Endodermal cell (in vitro differentiated cells): ENCODE data around the gene SGCD. TPM values are rescaled to one million over a fixed set of nuclear protein-coding genes. Genes with fewer than 3 reads are reported as not detected.
"Not testable (repeated sequence)": the region's sequence is repeated elsewhere in the genome, so short reads cannot be mapped to it uniquely, and the experiment has no call there.

Source experiments
- DNase-seq: peaks from one replicate; pipeline ENCODE4 v3.0.0-alpha.2; 2017
- H3K27ac ChIP-seq: 2 replicates; pipeline ENCODE4 v1.5.1; 2013; ENCODE audit warnings: mild to moderate bottlenecking, low read depth, low read length, moderate library complexity
- H3K27me3 ChIP-seq: 2 replicates; pipeline ENCODE4 v1.6.1; 2013; ENCODE audit warnings: mild to moderate bottlenecking, low read length, moderate library complexity; ENCODE audit not compliant: insufficient read depth, control insufficient read depth, poor library complexity, severe bottlenecking
- H3K36me3 ChIP-seq: 2 replicates; pipeline ENCODE4 v1.7.0; 2013; ENCODE audit warnings: mild to moderate bottlenecking, low read length, moderate library complexity; ENCODE audit not compliant: control insufficient read depth, insufficient read depth
- H3K4me1 ChIP-seq: one replicate; pipeline ENCODE4 v1.7.0; 2013; ENCODE audit warnings: low read length; ENCODE audit not compliant: control insufficient read depth, insufficient read depth
- H3K4me3 ChIP-seq: 2 replicates; pipeline ENCODE4 v1.5.1; 2013; ENCODE audit warnings: mild to moderate bottlenecking, low read length, moderate library complexity
- H3K9ac ChIP-seq: 2 replicates; pipeline ENCODE4 v1.6.1; 2013; ENCODE audit warnings: mild to moderate bottlenecking, low read length, moderate library complexity; ENCODE audit not compliant: poor library complexity, severe bottlenecking; ENCODE audit errors: extremely low read depth
- H3K9me3 ChIP-seq: 2 replicates; pipeline ENCODE4 v1.6.1; 2013; ENCODE audit warnings: mild to moderate bottlenecking, low read length, moderate library complexity; ENCODE audit not compliant: control insufficient read depth
- H3K27ac Mint-ChIP-seq: 2 replicates; pipeline ENCODE4 v1.8.0; 2020; ENCODE audit warnings: mixed read lengths
- H3K27me3 Mint-ChIP-seq: 2 replicates; pipeline ENCODE4 v1.8.0; 2021; ENCODE audit warnings: mild to moderate bottlenecking, mixed read lengths; ENCODE audit not compliant: insufficient read depth
- H3K36me3 Mint-ChIP-seq: 2 replicates; pipeline ENCODE4 v1.8.0; 2020; ENCODE audit warnings: low read depth, mixed read lengths
- H3K4me1 Mint-ChIP-seq: 2 replicates; pipeline ENCODE4 v1.8.0; 2020; ENCODE audit warnings: mixed read lengths
- H3K4me3 Mint-ChIP-seq: 2 replicates; pipeline ENCODE4 v1.8.0; 2020; ENCODE audit warnings: mild to moderate bottlenecking, moderate library complexity, mixed read lengths
- H3K9me3 Mint-ChIP-seq: 2 replicates; pipeline ENCODE4 v1.8.0; 2020; ENCODE audit warnings: mild to moderate bottlenecking, mixed read lengths
- CTCF ChIP-seq: fragments of 200-600 bp; sonication (generic); conservative IDR thresholded peaks from 2 replicates; pipeline ENCODE4 v1.5.0; 2021; ENCODE audit warnings: antibody characterized with exemption, mild to moderate bottlenecking
- WGBS, 2 experiments: methylation state at CpG; one replicate each; pipeline versions ENCODE4 v1.1.5 to v1.1.7; 2013; ENCODE audit warnings: missing lambda C conversion rate in 2 of 2, mixed read lengths in 1 of 2; ENCODE audit not compliant: insufficient coverage in 1 of 2, insufficient read length in 1 of 2; 5-methylcytosine and 5-hydroxymethylcytosine counted together
- total RNA-seq, 2 donors: library from RNA; stranded (reverse); fragmentation: NEBNext Ultra II Directional in 1 of 2; extraction: Animal tissue kit (Norgen Biotek cat#: 25700) in 1 of 2; gene quantifications; 2 replicates in 1 of 2; 3 replicates in 1 of 2; pipeline ENCODE4 v1.2.1, GENCODE V29; 2021

SGCD gene
- total RNA-seq, 2 donors from 2014 or later: 0.04 to 0.42 TPM

GRCh38 chr5:156664832-156665231 lies 337.9 kb downstream of the SGCD start:
- not testable (repeated sequence) for H3K27ac Mint-ChIP-seq, H3K4me1 ChIP-seq, H3K9me3 ChIP-seq, H3K4me1 Mint-ChIP-seq, H3K27me3 ChIP-seq, H3K9ac ChIP-seq, H3K9me3 Mint-ChIP-seq, H3K36me3 Mint-ChIP-seq, H3K36me3 ChIP-seq, H3K27ac ChIP-seq, H3K4me3 ChIP-seq, DNase-seq, H3K27me3 Mint-ChIP-seq, H3K4me3 Mint-ChIP-seq
- TF ChIP-seq CTCF: peak; percentile 64
- WGBS, 2 experiments: 90% methylated on average over 7 of the region's 10 CpGs; no CpG with 5 or more reads in 1 of the 2 experiments

- H3K9me3 Mint-ChIP-seq, H3K36me3 ChIP-seq, H3K4me1 Mint-ChIP-seq, H3K4me3 ChIP-seq, H3K27ac Mint-ChIP-seq, H3K4me1 ChIP-seq, H3K36me3 Mint-ChIP-seq, H3K27ac ChIP-seq, H3K27me3 Mint-ChIP-seq, H3K4me3 Mint-ChIP-seq, H3K9ac ChIP-seq, H3K9me3 ChIP-seq, DNase-seq, H3K27me3 ChIP-seq: not testable (repeated sequence)
- no CpG with 5 or more reads among the region's 3 CpGs for WGBS, 2 experiments
Observed at GRCh38 chr5:156666686-156667085, 339.7 kb downstream of the SGCD start.

- no peak overlapping the region for H3K4me3 ChIP-seq
- no peaks in the 10 kb centered on the region for H3K36me3 Mint-ChIP-seq
- H3K9me3 ChIP-seq: no peaks in the 10 kb centered on the region
- 96 to 100% methylated on average over 1 to 3 of the region's 3 CpGs for WGBS, 2 experiments
- no peaks in the 10 kb centered on the region for H3K9me3 Mint-ChIP-seq
- no peak for TF ChIP-seq CTCF
- H3K36me3 ChIP-seq: no peaks in the 10 kb centered on the region
- no peak overlapping the region for H3K27ac ChIP-seq
- H3K27me3 Mint-ChIP-seq: peaks cover 8% of the 10 kb centered on the region
- no peak overlapping the region for H3K9ac ChIP-seq
- H3K27ac Mint-ChIP-seq: no peak overlapping the region
- no peak for DNase-seq
- H3K4me3 Mint-ChIP-seq: no peak overlapping the region
- H3K4me1 Mint-ChIP-seq: peaks cover 9% of the 10 kb centered on the region
- H3K4me1 ChIP-seq: no peaks in the 10 kb centered on the region
- no peaks in the 10 kb centered on the region for H3K27me3 ChIP-seq
Observed at GRCh38 chr5:156667616-156668015, 340.7 kb downstream of the SGCD start.

GRCh38 chr5:156669416-156669815 lies 342.5 kb downstream of the SGCD start:
- peaks cover 8% of the 10 kb centered on the region for H3K27me3 Mint-ChIP-seq
- TF ChIP-seq CTCF: no peak
- no peaks in the 10 kb centered on the region for H3K36me3 Mint-ChIP-seq
- Histone ChIP-seq H3K4me3 (no peak overlapping the region), H3K9ac (no peak overlapping the region), H3K27me3 (no peaks in the 10 kb centered on the region), H3K4me1 (no peaks in the 10 kb centered on the region), H3K27ac (no peak overlapping the region), H3K9me3 (no peaks in the 10 kb centered on the region), H3K36me3 (no peaks in the 10 kb centered on the region)
- H3K9me3 Mint-ChIP-seq: no peaks in the 10 kb centered on the region
- H3K4me1 Mint-ChIP-seq: peaks cover 9% of the 10 kb centered on the region
- no peak overlapping the region for H3K27ac Mint-ChIP-seq
- no peak overlapping the region for H3K4me3 Mint-ChIP-seq
- DNase-seq: no peak
